Prostate gland (tissue), 2 donors: ENCODE data around the gene APOBEC4.

Experiments
- POLR2A ChIP-seq: fragments of 450-650 bp; IDR thresholded peaks from one replicate; pipeline ENCODE4 v1.6.1; 2016; ENCODE audit warnings: antibody characterized with exemption, mild to moderate bottlenecking
- POLR2AphosphoS5 ChIP-seq: sonication (generic); formaldehyde crosslinking; IDR thresholded peaks from one replicate; pipeline ENCODE4 v1.6.1; 2017; ENCODE audit warnings: antibody characterized with exemption
- TF ChIP-seq, protein P1 (sequence below), 4 experiments: fragments of 200-600 bp in 2 of 4; fragments of 450-650 bp in 2 of 4; sonication (generic) in 2 of 4; IDR thresholded peaks; 1 replicate in 3 of 4; 2 replicates in 1 of 4; pipeline ENCODE4 v1.5.1; 2016 to 2019; ENCODE audit warnings: antibody characterized with exemption in 4 of 4, mild to moderate bottlenecking in 2 of 4, moderate library complexity in 2 of 4

DNA sequence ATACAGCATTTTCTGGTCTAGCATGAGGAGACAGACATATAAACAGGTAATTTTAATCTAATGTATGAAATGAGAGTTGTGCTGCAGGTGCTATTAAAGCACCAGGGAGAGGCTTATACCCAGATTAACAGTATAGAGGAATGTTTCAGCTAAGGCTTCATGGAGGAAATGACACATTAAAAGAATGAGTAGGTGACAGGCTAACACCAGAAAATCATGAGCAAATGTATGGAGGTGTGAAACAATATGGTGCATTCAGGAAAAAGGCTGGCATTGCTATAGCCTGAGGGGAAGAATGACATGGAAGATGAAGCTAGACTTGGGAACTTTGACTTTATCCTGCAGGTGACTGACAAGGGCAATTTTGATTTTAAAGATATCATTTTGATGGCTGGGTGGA lies 24.6 kb downstream of the APOBEC4 start:
- TF ChIP-seq, protein P1, sequence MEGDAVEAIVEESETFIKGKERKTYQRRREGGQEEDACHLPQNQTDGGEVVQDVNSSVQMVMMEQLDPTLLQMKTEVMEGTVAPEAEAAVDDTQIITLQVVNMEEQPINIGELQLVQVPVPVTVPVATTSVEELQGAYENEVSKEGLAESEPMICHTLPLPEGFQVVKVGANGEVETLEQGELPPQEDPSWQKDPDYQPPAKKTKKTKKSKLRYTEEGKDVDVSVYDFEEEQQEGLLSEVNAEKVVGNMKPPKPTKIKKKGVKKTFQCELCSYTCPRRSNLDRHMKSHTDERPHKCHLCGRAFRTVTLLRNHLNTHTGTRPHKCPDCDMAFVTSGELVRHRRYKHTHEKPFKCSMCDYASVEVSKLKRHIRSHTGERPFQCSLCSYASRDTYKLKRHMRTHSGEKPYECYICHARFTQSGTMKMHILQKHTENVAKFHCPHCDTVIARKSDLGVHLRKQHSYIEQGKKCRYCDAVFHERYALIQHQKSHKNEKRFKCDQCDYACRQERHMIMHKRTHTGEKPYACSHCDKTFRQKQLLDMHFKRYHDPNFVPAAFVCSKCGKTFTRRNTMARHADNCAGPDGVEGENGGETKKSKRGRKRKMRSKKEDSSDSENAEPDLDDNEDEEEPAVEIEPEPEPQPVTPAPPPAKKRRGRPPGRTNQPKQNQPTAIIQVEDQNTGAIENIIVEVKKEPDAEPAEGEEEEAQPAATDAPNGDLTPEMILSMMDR (IDR thresholded peaks at IDR 0.05), result no peak
- TF ChIP-seq POLR2A (no peak), POLR2AphosphoS5 (no peak)
